Pons (tissue), 1 donor: ENCODE data around the gene MPST.
"Not testable (repeated sequence)": the region's sequence is repeated elsewhere in the genome, so short reads cannot be mapped to it uniquely, and the experiment has no call there.

Experiments used
- DNase-seq: peaks from one replicate; pipeline ENCODE4 v3.0.0-alpha.2; 2016; ENCODE audit warnings: low spot score

MPST gene

GRCh38 chr22:37019309-37020191 is at the start of gene MPST, which contains the start of gene TST:
TSS of gene MPST (plus strand) at chr22:37019742. CDS start at chr22:37019837, 95 bp downstream.
TSS of gene TST (minus strand) at chr22:37019447. CDS start at chr22:37018732, 715 bp downstream.
- peak; percentile 73 for DNase-seq

GRCh38 chr22:36971341-36972125 is 48.0 kb upstream of the MPST start:
- DNase-seq, result no peak

GRCh38 chr22:36976606-36977005 is 42.9 kb upstream of the MPST start:
- DNase-seq, result no peak

GRCh38 chr22:36977401-36977861 is 42.1 kb upstream of the MPST start:
- DNase-seq, result peak; percentile 14

GRCh38 chr22:36977947-36978660 is 41.4 kb upstream of the MPST start:
- peak; percentile 87 for DNase-seq

GRCh38 chr22:36979016-36979910 is 40.3 kb upstream of the MPST start:
- no peak for DNase-seq

- no peak for DNase-seq
These were observed 38.2 kb upstream of the MPST start for GRCh38 chr22:36981247-36981775.

- DNase-seq, result no peak
These were observed 37.4 kb upstream of the MPST start for GRCh38 chr22:36982136-36982535.

- DNase-seq, result no peak
These were observed 34.2 kb upstream of the MPST start for GRCh38 chr22:36985211-36985889.

GRCh38 chr22:36986242-36986821 is 33.2 kb upstream of the MPST start:
- DNase-seq, result no peak

- no peak for DNase-seq
These were observed 31.3 kb upstream of the MPST start for GRCh38 chr22:36988075-36988832.

- not testable (repeated sequence) for DNase-seq
These were observed 30.5 kb upstream of the MPST start for GRCh38 chr22:36989012-36989411.

- no peak for DNase-seq
These were observed 29.1 kb upstream of the MPST start for GRCh38 chr22:36990457-36990856.

GRCh38 chr22:36991206-36991605 is 28.3 kb upstream of the MPST start:
- DNase-seq, result no peak

GRCh38 chr22:36997746-36998145 is 21.8 kb upstream of the MPST start:
- no peak for DNase-seq

GRCh38 chr22:36998620-36999351 is 20.8 kb upstream of the MPST start:
- no peak for DNase-seq

- no peak for DNase-seq
These were observed 20.1 kb upstream of the MPST start for GRCh38 chr22:36999463-36999862.
